Measurements from ENCODE around the gene TMC6. TPM values are rescaled to one million over a fixed set of nuclear protein-coding genes. Genes with fewer than 3 reads are reported as not detected.

Gene TMC6
- total and polyA plus RNA-seq, 2 of the 4 experiments (the other 2 are of a cell fraction) = 0.19 TPM; not detected in 1

GRCh38 chr17:78144736-78145641 is 16.4 kb upstream of the TMC6 start:
- H2AFZ ChIP-seq (replicated peaks; ENCODE audit: low read length, poor library complexity) = no peak overlapping the region
- no peak overlapping the region for H2BK120ac ChIP-seq (ENCODE audit: low read depth, low read length)
- H4K20me1 ChIP-seq (ENCODE audit: insufficient read depth, low read length) = no peaks in the 10 kb centered on the region
- H3K79me1 ChIP-seq (ENCODE audit: low read depth in 1 of 2, low read length in 2 of 2) = no peaks in the 10 kb centered on the region
- no peak overlapping the region for H2BK20ac ChIP-seq (ENCODE audit: low read depth, low read length)
- no peak overlapping the region for H3K4me2 ChIP-seq (ENCODE audit: low read depth, low read length)
- H3K27ac ChIP-seq (ENCODE audit: insufficient read depth, low read length) = no peak overlapping the region
- H3K9me3 ChIP-seq (ENCODE audit: control insufficient read depth, insufficient read depth, low read length) = no peaks in the 10 kb centered on the region
- H3K14ac ChIP-seq (replicated peaks; ENCODE audit: low read depth, low read length) = no peak overlapping the region
- no peak overlapping the region for H2AK9ac ChIP-seq (replicated peaks; ENCODE audit: low read depth, low read length, poor library complexity)
- no peak overlapping the region for H3K18ac ChIP-seq (ENCODE audit: low read depth, low read length)
- H3K9ac ChIP-seq (ENCODE audit: low read depth, low read length) = no peak overlapping the region
- no peak overlapping the region for H2BK15ac ChIP-seq (ENCODE audit: low read depth, low read length)
- no peak for DNase-seq
- H3K23ac ChIP-seq (ENCODE audit: low read depth, low read length) = no peak overlapping the region
- H3K4me1 ChIP-seq (ENCODE audit: control insufficient read depth, insufficient read depth, low read length) = peaks cover 3% of the 10 kb centered on the region; the same call in 1 of the 2 replicates
- POLR2A ChIA-PET (ENCODE audit: unreplicated experiment) = no interaction called here
- CTCF ChIA-PET = interaction anchor here (1.1 kb wide), 1 partner anchor 31 kb away, joined by 5 read pairs; no protein-coding TSS in a partner anchor
- TF ChIP-seq SMC3 (IDR thresholded peaks at IDR 0.05; ENCODE audit: low read depth, low read length) (no peak), RCOR1 (IDR thresholded peaks at IDR 0.05; ENCODE audit: insufficient replicate concordance, low read length) (no peak), NFE2L2 (IDR thresholded peaks at IDR 0.05; ENCODE audit: low read depth, low read length) (no peak), BHLHE40 (IDR thresholded peaks at IDR 0.05; ENCODE audit: low read depth, low read length) (no peak), RFX5 (IDR thresholded peaks at IDR 0.05; ENCODE audit: low read depth, low read length) (no peak), ELK1 (IDR thresholded peaks at IDR 0.05; ENCODE audit: borderline replicate concordance, low read depth, low read length) (no peak), MAFK (IDR thresholded peaks at IDR 0.05; ENCODE audit: low read depth, low read length) (no peak)
- no peaks in the 10 kb centered on the region; the same call in 1 of the 2 replicates for H3K27me3 ChIP-seq (ENCODE audit: control insufficient read depth, insufficient read depth, low read length)
- BruUV-seq (replicated peaks) = no TSS peak
- H3K4ac ChIP-seq (ENCODE audit: low read depth, low read length) = no peak overlapping the region
- H3K9me1 ChIP-seq (ENCODE audit: insufficient read depth, low read length) = no peaks in the 10 kb centered on the region
- H4K8ac ChIP-seq (ENCODE audit: low read depth in 2 of 2, low read length in 2 of 2) = no peak overlapping the region
- H3K56ac ChIP-seq (ENCODE audit: extremely low read depth, insufficient read depth, low read length) = no peak overlapping the region
- H2BK5ac ChIP-seq (ENCODE audit: low read depth, low read length, poor library complexity, severe bottlenecking) = no peak overlapping the region
- H3K36me3 ChIP-seq (ENCODE audit: control insufficient read depth, insufficient read depth, low read length) = no peaks in the 10 kb centered on the region
- 77% methylated on average over 8 of the region's 18 CpGs; no CpG with 5 or more reads in 1 of the 2 experiments for WGBS, 2 experiments (ENCODE audit: extremely low coverage in 2 of 2, insufficient read length in 1 of 2)
- no peak overlapping the region for H4K91ac ChIP-seq (ENCODE audit: insufficient read depth, low read depth, low read length)
- H4K5ac ChIP-seq (ENCODE audit: low read depth, low read length) = no peak overlapping the region
- no peak overlapping the region for H2AK5ac ChIP-seq (ENCODE audit: low read depth, low read length)
- no peak overlapping the region for H3K4me3 ChIP-seq (ENCODE audit: insufficient read depth, low read depth, low read length)
- no peak for ATAC-seq (ENCODE audit: low read depth)
- in situ Hi-C loops (cut with MboI; ENCODE audit: low sequenced_read_pairs) = no loop called here
- intact Hi-C loops (cut with micrococcal nuclease) = no loop called here
- dilution Hi-C loops (cut with HindIII; ENCODE audit: low sequenced_read_pairs, unreplicated experiment) = no loop called here

All from IMR-90 (cell line).